GM18861 (cell line): ENCODE results near the gene PEX11G.
"Not testable (repeated sequence)": the region's sequence is repeated elsewhere in the genome, so short reads cannot be mapped to it uniquely, and the experiment has no call there.

Experiments used
- ATAC-seq: cut with Tn5 transposase; IDR thresholded peaks from one replicate; pipeline ENCODE4 v1.9.1; 2021; ENCODE audit not compliant: unreplicated experiment

PEX11G gene

DNA sequence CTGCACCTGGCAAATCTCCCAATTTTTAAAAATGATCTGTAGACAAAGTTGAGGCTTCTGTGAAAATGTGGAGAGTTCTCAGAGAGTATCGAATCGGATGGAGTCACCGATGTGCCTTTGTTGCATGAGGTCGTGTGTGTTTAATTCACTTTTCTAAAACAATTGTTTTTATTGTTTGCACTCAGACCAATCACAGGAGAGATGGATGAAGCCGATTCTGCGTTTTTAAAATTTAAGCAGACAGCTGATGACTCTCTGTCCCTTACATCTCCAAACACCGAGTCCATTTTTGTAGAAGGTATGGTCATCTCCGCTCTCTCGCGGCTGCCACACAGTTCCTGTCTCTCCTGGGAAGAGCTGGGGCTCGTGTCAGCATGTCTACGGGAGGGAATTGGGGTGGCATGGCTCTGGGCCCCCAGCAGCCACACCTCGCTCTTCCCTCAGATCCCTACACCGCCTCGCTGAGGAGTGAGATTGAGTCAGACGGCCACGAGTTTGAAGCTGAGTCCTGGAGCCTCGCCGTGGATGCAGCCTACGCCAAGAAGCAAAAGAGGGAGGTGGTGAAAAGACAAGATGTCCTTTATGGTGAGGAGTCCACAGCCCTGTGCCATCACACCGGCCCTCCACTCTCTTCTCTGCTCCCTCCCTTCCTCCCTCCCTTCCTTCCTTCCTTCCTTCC, 47.2 kb downstream of the PEX11G start:
- ATAC-seq, result no peak

DNA sequence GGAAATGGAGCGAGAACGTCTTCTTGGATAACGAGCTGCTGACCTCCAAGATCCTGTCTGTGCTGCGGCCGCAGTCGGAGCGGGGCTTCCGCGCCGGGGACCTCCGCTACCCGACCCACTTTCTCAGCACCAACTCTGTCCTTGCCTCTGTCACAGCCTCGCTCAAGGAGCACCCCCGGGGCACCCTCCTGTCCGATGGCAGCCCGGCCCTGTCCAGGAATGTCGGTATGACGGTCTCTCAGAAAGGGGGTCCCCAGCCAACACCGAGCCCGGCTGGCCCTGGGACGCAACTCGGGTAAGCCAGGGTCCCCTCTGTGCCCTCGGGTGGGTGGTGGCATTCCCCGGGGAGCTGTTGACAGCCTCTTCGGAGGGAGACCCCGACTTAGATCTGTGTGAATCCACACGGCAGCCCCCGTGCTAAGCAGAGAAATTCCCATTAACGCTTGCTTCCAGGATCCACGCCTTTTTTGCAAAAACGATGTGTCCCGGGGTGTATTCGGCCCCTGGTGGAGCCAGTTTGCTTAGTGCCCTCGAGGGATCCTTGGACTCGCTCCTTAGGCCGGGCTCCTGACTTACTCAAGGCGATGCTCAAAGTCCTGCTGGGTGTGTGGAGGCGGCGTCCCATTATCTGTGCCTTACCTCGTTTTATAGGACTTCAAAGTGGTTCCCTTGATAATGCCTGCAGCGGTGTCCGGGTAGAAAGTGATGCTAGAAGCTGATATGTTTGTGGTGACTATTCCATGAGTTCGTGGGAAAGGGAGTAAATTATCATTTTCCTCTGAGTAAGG, 48.5 kb downstream of the PEX11G start:
- ATAC-seq, result no peak

DNA sequence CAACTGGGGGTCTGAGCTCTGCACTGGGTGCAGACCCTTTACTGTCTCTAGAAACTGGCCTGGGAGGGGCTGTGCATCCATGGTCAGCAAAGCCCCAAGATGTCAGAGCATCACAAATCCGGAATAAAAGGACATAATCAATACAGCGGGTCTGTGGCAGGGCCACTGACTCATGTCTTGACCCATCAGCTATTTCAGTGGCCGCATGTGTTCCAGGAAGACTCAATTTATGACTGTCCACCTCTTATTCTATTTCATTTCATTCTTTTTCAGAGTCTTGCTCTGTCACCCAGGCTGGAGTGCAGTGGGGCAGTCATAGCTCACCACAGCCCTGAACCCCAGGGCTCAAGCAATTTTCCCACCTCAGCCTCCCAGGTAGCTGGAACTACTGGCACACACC, 53.2 kb downstream of the PEX11G start:
- no peak for ATAC-seq

DNA sequence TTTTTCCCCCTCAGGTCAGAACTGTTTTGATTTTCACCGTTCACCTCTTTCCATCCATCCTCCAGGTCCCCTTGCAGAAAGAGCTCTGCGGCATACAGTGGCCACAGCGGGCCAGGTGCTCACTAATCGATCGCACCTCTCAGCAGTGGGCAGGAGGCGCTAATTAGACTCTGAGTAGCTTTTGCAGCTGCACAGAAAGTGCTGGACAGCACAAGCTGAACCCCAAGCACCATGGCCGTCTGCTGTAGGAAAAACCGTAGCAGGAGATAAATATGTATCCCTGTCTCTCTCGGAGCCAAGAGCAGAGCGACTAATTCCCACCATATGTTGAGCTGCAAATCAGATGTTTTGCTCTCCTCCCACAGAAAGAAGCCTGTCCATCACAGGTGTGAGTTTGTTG, 54.4 kb downstream of the PEX11G start:
- ATAC-seq, result no peak

DNA sequence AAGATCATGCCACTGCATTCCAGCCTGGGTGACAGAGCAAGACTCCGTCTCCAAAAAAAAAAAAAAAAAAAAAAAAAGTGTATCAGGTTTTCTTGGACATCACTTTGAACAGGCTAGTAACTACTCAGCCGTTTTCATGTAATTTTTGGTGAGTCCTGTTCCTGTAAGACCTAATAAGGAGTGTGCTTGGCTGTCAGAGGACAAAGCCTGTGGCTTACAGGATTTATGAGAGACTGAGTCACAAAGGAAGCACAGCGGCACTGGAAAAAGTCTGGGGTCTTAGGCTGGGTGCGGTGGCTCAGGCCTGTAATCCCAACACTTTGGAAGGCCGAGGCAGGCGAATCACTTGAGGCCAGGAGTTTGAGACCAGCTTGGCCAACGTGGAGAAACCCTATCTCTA, 55.4 kb downstream of the PEX11G start:
- not testable (repeated sequence) for ATAC-seq

DNA sequence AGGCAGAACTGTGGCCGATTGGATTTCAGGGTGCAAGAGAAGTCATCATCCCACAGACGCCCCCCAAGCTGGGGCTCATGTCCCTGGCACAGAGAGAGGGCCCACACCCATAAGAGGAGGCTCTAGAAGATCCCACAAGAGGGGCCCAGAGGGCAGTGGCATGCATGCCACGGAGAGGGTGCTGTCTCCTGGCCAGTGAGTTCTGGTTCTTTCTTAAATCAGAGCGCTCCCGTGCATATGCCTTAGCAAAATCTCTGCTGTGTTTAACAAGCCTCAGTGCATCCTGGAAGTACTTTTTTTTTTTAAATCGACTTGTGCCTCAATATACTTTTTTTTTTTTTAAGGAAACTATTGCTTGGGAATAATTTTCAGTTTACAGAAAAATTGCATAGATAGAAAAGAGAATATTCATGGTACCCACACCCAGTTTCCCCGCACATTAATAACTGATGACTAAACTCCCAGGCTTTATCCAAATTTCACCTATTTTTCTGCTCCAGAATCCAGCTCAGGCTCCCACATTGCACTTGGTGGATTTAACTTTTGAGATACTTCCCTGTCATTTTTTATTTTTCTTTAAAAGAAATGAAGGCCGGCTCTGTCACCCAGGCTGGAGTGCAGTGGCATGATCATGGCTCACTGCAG, 59.1 kb downstream of the PEX11G start:
- ATAC-seq, result no peak

DNA sequence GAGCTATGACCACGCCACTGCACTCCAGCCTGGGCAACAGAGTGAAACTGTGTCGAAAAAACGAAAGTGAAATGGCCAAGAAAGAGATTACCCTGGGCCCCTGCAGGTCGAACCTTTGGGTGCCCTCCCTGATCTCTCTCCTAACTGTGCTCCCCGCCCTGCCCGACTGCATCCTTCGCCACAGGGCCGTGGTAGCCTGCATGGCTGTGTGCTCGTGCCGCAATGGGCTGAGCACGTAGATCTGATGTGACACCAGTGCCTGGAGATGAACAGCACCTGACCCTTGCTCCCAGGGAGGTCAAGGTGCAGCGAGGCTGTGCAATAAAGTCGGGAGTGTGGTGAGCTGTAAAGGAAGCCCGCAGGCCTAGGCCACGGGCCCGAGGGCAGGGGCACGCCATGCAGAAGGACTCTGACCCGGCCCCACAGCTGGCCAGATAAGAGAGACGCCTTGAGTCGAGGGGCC, 60.2 kb downstream of the PEX11G start:
- no peak for ATAC-seq

DNA sequence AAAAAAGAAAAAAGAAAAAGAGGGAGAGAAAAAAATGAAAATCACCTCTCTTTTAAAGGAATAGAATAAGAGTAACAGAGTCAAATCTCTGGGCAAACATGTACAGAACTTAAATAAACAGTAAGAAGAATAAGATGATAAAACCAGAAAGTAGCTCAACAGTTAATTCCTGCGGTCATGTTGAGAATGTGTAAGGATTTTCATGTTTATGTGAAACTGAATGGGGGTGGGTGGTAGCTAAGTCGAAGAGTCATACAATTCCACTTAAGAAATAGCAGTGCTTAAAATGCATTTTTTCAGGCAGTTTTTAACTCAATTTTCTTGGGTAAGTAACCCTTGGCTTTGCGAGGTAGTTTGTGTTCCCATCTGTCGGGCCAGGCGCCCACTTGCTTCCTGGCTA, 60.9 kb downstream of the PEX11G start:
- ATAC-seq, result no peak

DNA sequence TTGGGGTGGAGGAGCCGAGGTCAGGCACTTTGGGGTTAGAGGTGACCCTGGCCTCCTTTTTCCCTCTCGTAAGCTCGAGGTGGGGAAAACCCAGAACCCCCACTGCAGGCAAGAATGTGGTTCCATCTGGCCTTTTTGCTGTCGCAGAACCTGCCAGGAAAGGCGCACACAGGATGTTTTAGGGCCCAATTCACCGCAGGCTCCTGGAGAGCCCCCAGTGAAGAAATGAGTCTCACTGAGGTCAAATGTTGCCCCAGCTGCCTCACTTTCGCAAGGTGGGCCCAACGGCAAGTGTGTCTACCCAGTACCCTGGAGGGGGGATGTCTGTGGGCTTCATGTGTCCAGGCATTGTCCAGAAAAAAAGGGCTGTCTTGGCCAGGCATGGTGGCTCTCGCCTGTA, 61.8 kb downstream of the PEX11G start:
- ATAC-seq, result no peak
